ENCODE results near the gene TXNDC2.

TXNDC2 gene

DNA sequence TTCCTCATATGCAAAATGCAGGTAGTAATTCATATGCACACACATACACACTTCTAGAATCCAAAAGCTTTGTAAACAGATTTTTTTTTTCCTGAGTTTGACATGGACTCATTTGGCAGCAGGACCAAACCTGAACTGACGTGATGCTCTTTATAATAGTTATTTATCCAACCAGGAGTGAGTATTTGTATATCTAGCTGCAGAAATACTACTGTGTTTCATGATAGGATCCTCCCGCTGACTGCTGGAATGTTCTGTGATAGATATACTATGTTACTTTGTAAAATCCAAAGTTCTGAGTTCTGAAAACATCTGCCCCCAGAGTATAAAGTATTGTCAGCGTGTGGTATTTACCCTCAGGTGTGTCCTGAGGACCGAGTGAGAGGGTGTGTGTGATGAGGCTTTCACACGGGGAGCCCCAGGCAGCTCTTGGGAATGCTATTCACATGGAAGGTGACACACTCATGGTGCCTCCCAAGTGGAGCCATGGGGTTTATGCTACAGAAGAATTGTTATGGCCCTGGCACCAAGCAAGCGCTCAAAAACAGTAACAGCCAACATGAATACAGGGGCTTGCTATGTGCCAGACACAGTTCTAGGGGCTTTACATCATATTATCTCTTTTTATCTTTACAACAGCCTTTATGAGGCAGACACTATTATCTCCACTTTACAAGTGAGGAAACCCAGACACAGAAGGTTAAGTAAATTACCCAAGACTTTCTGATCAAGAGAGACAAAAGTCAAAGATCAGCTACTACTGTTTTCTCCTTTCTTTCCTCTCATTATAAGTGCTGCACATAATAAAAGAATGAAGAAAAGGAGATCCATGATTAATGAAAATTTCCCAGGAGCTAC lies 16.7 kb upstream of the TXNDC2 start:
- no peak for ATAC-seq (ENCODE audit: low read depth)

DNA sequence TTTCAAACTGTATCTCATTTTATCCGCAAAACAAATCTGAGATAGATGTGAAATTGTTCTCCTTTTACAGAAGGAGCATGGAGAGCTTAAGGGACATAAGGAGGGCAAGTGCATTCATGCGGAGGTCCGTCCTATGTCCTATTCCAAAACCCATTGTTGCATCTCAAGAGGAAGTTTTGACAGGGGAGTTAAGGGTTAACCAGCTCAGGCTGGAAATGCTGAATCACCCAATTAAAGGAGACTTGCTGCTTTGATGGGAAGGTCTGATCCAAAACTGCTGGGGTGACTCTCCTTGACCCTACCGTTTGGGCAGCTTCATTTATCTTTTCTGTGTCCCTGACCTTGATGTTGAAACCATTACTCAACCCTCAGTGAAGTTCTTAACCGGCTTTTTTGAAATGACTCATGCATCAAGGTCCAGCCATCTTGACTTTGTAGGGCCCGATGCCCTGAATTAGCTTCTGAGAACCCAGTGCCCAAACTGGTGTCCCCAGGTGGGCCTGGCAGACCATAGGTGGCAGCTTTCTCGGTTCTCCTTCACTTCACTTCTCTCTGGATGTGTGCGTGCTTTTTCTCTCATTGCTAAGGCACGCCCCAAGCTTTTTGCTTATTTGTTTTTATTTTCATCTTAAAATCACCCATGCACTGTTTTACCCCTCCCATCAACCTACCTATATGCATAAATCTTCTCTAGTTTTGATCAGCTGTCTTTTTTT lies 15.9 kb upstream of the TXNDC2 start:
- ATAC-seq (ENCODE audit: low read depth) (peak; percentile 56), DNase-seq (ENCODE audit: low spot score) (no peak)
- Histone ChIP-seq H3K4me3 (ENCODE audit: severe bottlenecking) (no peak overlapping the region), H3K27ac (ENCODE audit: poor library complexity, severe bottlenecking) (peak overlapping the region; percentile 60), H3K27me3 (ENCODE audit: insufficient read depth, poor library complexity, severe bottlenecking) (no peaks in the 10 kb centered on the region), H3K36me3 (ENCODE audit: low read depth) (no peaks in the 10 kb centered on the region), H3K9me3 (ENCODE audit: severe bottlenecking) (no peaks in the 10 kb centered on the region), H3K4me1 (ENCODE audit: insufficient read depth, poor library complexity, severe bottlenecking) (peaks cover 34% of the 10 kb centered on the region)
- TF ChIP-seq, protein P1, sequence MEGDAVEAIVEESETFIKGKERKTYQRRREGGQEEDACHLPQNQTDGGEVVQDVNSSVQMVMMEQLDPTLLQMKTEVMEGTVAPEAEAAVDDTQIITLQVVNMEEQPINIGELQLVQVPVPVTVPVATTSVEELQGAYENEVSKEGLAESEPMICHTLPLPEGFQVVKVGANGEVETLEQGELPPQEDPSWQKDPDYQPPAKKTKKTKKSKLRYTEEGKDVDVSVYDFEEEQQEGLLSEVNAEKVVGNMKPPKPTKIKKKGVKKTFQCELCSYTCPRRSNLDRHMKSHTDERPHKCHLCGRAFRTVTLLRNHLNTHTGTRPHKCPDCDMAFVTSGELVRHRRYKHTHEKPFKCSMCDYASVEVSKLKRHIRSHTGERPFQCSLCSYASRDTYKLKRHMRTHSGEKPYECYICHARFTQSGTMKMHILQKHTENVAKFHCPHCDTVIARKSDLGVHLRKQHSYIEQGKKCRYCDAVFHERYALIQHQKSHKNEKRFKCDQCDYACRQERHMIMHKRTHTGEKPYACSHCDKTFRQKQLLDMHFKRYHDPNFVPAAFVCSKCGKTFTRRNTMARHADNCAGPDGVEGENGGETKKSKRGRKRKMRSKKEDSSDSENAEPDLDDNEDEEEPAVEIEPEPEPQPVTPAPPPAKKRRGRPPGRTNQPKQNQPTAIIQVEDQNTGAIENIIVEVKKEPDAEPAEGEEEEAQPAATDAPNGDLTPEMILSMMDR (IDR thresholded peaks at IDR 0.05; ENCODE audit: poor library complexity, severe bottlenecking), result no peak

More for the DNA sequence above, 16.7 kb upstream of the TXNDC2 start:
- H3K4me3 ChIP-seq (ENCODE audit: severe bottlenecking), result no peak overlapping the region
- H3K27me3 ChIP-seq (ENCODE audit: insufficient read depth, poor library complexity, severe bottlenecking), result no peaks in the 10 kb centered on the region
- H3K9me3 ChIP-seq (ENCODE audit: severe bottlenecking), result no peaks in the 10 kb centered on the region
- peak overlapping the region; percentile 60 for H3K27ac ChIP-seq (ENCODE audit: poor library complexity, severe bottlenecking)
- H3K4me1 ChIP-seq (ENCODE audit: insufficient read depth, poor library complexity, severe bottlenecking), result peaks cover 26% of the 10 kb centered on the region
- DNase-seq (ENCODE audit: low spot score), result no peak
- H3K36me3 ChIP-seq (ENCODE audit: low read depth), result no peaks in the 10 kb centered on the region
- TF ChIP-seq, protein P1 (IDR thresholded peaks at IDR 0.05; ENCODE audit: poor library complexity, severe bottlenecking), result no peak

DNA sequence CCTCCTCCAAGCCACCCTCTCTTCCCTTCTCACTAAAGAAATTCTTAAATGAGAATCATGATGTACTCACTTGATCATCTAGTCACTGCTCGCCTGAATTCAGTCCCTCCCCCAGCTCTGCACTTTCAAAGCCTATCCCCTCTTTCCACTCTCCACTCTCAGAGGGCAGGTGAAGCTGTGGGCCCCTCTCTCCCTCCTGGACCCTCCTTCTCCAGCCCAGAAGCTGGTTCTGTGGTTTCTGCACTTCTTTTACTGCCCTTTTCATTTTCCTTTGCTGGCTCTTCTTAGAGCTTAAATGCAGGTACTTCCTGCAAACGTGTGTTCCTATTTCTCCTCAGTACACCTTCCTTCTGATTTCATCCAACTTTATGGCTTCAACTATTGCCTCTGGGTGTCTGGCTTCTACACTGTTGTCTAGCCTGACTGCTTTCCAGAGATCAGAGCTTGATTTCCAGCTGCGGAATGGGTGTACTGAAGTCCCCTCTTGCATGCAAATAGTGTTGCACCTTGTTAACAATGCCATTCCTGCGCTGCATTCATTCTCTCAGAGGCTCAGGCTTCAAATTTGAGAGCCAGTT lies 15.3 kb upstream of the TXNDC2 start:
- H3K27ac ChIP-seq (ENCODE audit: poor library complexity, severe bottlenecking), result peak overlapping the region; percentile 60

DNA sequence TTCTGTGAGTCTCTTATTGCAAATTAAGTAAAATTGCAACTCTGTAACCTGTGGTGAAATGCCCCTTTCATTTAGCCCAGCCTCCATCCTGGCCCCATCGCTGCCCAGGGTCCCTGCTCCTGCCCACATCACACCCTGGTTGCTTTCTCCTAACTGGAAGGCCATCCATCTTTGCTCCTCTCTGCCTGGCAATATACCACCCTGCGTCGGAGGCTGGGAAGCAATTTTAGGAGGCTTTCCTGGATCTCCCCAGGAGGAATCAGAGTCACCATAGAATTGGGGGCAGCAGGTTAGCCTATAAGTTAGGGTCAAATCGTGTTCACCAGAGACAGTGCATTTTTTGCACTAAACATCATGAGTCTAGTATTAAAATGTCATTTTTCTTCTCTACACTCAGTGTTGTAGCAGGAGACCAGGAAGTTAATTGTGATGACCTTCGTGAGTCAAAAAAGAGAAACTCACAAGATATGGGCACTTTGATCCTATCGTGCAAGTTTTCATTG lies 14.5 kb upstream of the TXNDC2 start:
- Histone ChIP-seq H3K9me3 (ENCODE audit: severe bottlenecking) (no peaks in the 10 kb centered on the region), H3K36me3 (ENCODE audit: low read depth) (no peaks in the 10 kb centered on the region), H3K27ac (ENCODE audit: poor library complexity, severe bottlenecking) (no peak overlapping the region), H3K27me3 (ENCODE audit: insufficient read depth, poor library complexity, severe bottlenecking) (no peaks in the 10 kb centered on the region), H3K4me3 (ENCODE audit: severe bottlenecking) (no peak overlapping the region), H3K4me1 (ENCODE audit: insufficient read depth, poor library complexity, severe bottlenecking) (peaks cover 39% of the 10 kb centered on the region)
- ATAC-seq (ENCODE audit: low read depth) (no peak), DNase-seq (ENCODE audit: low spot score) (no peak)
- TF ChIP-seq, protein P1 (IDR thresholded peaks at IDR 0.05; ENCODE audit: poor library complexity, severe bottlenecking), result no peak

More for the DNA sequence above, 15.3 kb upstream of the TXNDC2 start:
- TF ChIP-seq, protein P1 (IDR thresholded peaks at IDR 0.05; ENCODE audit: poor library complexity, severe bottlenecking), result no peak
- Histone ChIP-seq H3K4me1 (ENCODE audit: insufficient read depth, poor library complexity, severe bottlenecking) (peaks cover 39% of the 10 kb centered on the region), H3K9me3 (ENCODE audit: severe bottlenecking) (no peaks in the 10 kb centered on the region), H3K4me3 (ENCODE audit: severe bottlenecking) (no peak overlapping the region), H3K27me3 (ENCODE audit: insufficient read depth, poor library complexity, severe bottlenecking) (no peaks in the 10 kb centered on the region), H3K36me3 (ENCODE audit: low read depth) (no peaks in the 10 kb centered on the region)
- ATAC-seq (ENCODE audit: low read depth), result no peak
- no peak for DNase-seq (ENCODE audit: low spot score)
